GM12873 (cell line): ENCODE data around the gene TYK2.
A peak's percentile ranks its signal among the peaks of the same experiment; 100 is the strongest.

ENCODE experiments used
- CTCF ChIP-seq: IDR thresholded peaks from 2 replicates; pipeline ENCODE4 v1.5.1; 2012; ENCODE audit warnings: low read depth, mild to moderate bottlenecking, moderate library complexity, low read length, control low read depth; ENCODE audit not compliant: insufficient read depth; ENCODE audit errors: missing control alignments

Gene TYK2

GRCh38 chr19:10380313-10381102, at the start of gene TYK2:
Gene TYK2, minus strand, starts transcription at chr19:10380572. Its CDS starts 2,166 bp downstream, at chr19:10378406.
- no peak for TF ChIP-seq CTCF

- TF ChIP-seq CTCF: no peak
These were observed 48.6 kb upstream of the TYK2 start for GRCh38 chr19:10428996-10429381.

- no peak for TF ChIP-seq CTCF
These were observed 46.8 kb upstream of the TYK2 start for GRCh38 chr19:10427169-10427568.

- peak; percentile 91 for TF ChIP-seq CTCF
These were observed 43.8 kb upstream of the TYK2 start for GRCh38 chr19:10424011-10424637.

- TF ChIP-seq CTCF: no peak
These were observed 42.5 kb upstream of the TYK2 start for GRCh38 chr19:10422846-10423245.

- TF ChIP-seq CTCF: no peak
These were observed 41.7 kb upstream of the TYK2 start for GRCh38 chr19:10422046-10422461.

GRCh38 chr19:10421240-10422045, 41.1 kb upstream of the TYK2 start:
- no peak for TF ChIP-seq CTCF
